Neural cell (in vitro differentiated cells): ENCODE measurements around the gene FOXL3. TPM values are rescaled to one million over a fixed set of nuclear protein-coding genes. Genes with fewer than 3 reads are reported as not detected.

Experiments used
- H2AFZ ChIP-seq: fragments of 200-600, 300-800 bp; sonication (generic), shearing (Covaris generic); 2 replicates; pipeline ENCODE4 v1.6.0; 2014; ENCODE audit warnings: low read depth, mild to moderate bottlenecking, antibody characterized with exemption, low read length, moderate library complexity
- H3F3A ChIP-seq: fragments of 200-600 bp; shearing (Covaris generic); 2 replicates; pipeline ENCODE4 v1.6.1; 2016; ENCODE audit warnings: mild to moderate bottlenecking, moderate library complexity, mixed read lengths, antibody characterized with exemption, low read length; ENCODE audit not compliant: insufficient read depth, poor library complexity, severe bottlenecking
- H3K27ac ChIP-seq: fragments of 200-600, 300-800 bp; sonication (generic), shearing (Covaris generic); 2 replicates; pipeline ENCODE4 v1.5.1; 2014; ENCODE audit warnings: mild to moderate bottlenecking, low read length, moderate library complexity
- H3K27me3 ChIP-seq: fragments of 300-800, 200-600 bp; sonication (generic), shearing (Covaris generic); 2 replicates; pipeline ENCODE4 v1.6.0; 2014; ENCODE audit warnings: mild to moderate bottlenecking, low read depth, low read length, moderate library complexity; ENCODE audit not compliant: insufficient read depth
- H3K36me3 ChIP-seq: fragments of 300-800, 200-600 bp; sonication (generic), shearing (Covaris generic); 2 replicates; pipeline ENCODE4 v1.5.1; 2014; ENCODE audit warnings: mild to moderate bottlenecking, antibody characterized with exemption, low read length, moderate library complexity; ENCODE audit not compliant: insufficient read depth
- H3K4me2 ChIP-seq: fragments of 300-800, 200-600 bp; sonication (generic), shearing (Covaris generic); 2 replicates; pipeline ENCODE4 v1.6.0; 2014; ENCODE audit warnings: mild to moderate bottlenecking, low read length
- H3K4me3 ChIP-seq: fragments of 300-800, 200-600 bp; sonication (generic), shearing (Covaris generic); 2 replicates; pipeline ENCODE4 v1.5.1; 2014; ENCODE audit warnings: mild to moderate bottlenecking, low read length, moderate library complexity
- H3K79me2 ChIP-seq: fragments of 200-600 bp; shearing (Covaris generic); replicated peaks from 2 replicates; pipeline ENCODE4 v1.6.0; 2014; ENCODE audit warnings: mild to moderate bottlenecking, low read length, moderate library complexity; ENCODE audit not compliant: insufficient read depth
- H3K9ac ChIP-seq: fragments of 300-800, 200-600 bp; sonication (generic), shearing (Covaris generic); 2 replicates; pipeline ENCODE4 v1.6.1; 2016; ENCODE audit warnings: mild to moderate bottlenecking, low read length, mixed read lengths
- H3K9me2 ChIP-seq: fragments of 200-600 bp; shearing (Covaris generic); 2 replicates; pipeline ENCODE4 v1.6.1; 2016; ENCODE audit warnings: mild to moderate bottlenecking, low read length, mixed read lengths; ENCODE audit not compliant: insufficient read depth
- H3K9me3 ChIP-seq: fragments of 200-600, 300-800 bp; sonication (generic), shearing (Covaris generic); 2 replicates; pipeline ENCODE4 v1.6.1; 2016; ENCODE audit warnings: mild to moderate bottlenecking, mixed run types, low read length, moderate library complexity, mixed read lengths
- H4K20me1 ChIP-seq: fragments of 200-600 bp; shearing (Covaris generic); 2 replicates; pipeline ENCODE4 v1.6.1; 2016; ENCODE audit warnings: mild to moderate bottlenecking, mixed run types; ENCODE audit not compliant: insufficient read depth
- CTCF ChIP-seq: fragments of 450-650 bp; IDR thresholded peaks from 2 replicates; pipeline ENCODE4 v1.5.1; 2014; ENCODE audit warnings: antibody characterized with exemption, mild to moderate bottlenecking, moderate library complexity; ENCODE audit not compliant: poor library complexity, severe bottlenecking
- EP300 ChIP-seq: fragments of 450-650 bp; conservative IDR thresholded peaks from 2 replicates; pipeline ENCODE4 v1.6.1; 2014; ENCODE audit warnings: antibody characterized with exemption, mild to moderate bottlenecking, moderate library complexity; ENCODE audit not compliant: poor library complexity, severe bottlenecking
- EZH2 ChIP-seq: fragments of 200-600, 300-800 bp; shearing (Covaris generic), sonication (generic); IDR thresholded peaks from 2 replicates; pipeline ENCODE4 v1.6.1; 2014; ENCODE audit warnings: antibody characterized with exemption, low read length, borderline replicate concordance, mild to moderate bottlenecking; ENCODE audit not compliant: insufficient read depth, poor library complexity, severe bottlenecking
- MXI1 ChIP-seq: fragments of 450-650 bp; conservative IDR thresholded peaks from 2 replicates; pipeline ENCODE4 v1.6.1; 2014; ENCODE audit warnings: antibody characterized with exemption, mild to moderate bottlenecking; ENCODE audit not compliant: poor library complexity, severe bottlenecking
- POLR2AphosphoS5 ChIP-seq: IDR thresholded peaks from 2 replicates; pipeline ENCODE4 v1.6.1; 2012
- RAD21 ChIP-seq: fragments of 450-650 bp; conservative IDR thresholded peaks from 2 replicates; pipeline ENCODE4 v1.6.1; 2014; ENCODE audit warnings: antibody characterized with exemption, mild to moderate bottlenecking, moderate library complexity
- SMC3 ChIP-seq: fragments of 450-650 bp; conservative IDR thresholded peaks from 2 replicates; pipeline ENCODE4 v1.6.1; 2014; ENCODE audit warnings: antibody characterized with exemption, mild to moderate bottlenecking, moderate library complexity; ENCODE audit not compliant: poor library complexity
- TAF1 ChIP-seq: IDR thresholded peaks from 2 replicates; pipeline ENCODE4 v1.6.1; 2012; ENCODE audit warnings: low read depth
- polyA plus RNA-seq: library from polyadenylated mRNA; depleted of rRNA; stranded (reverse); fragments of >200 nt; gene quantifications from 2 replicates; pipeline ENCODE4 v1.2.3, GENCODE V29; 2014
- TF ChIP-seq, protein P1 (sequence below): IDR thresholded peaks from 2 replicates; pipeline ENCODE4 v1.6.1; 2012; ENCODE audit warnings: borderline replicate concordance

The FOXL3 gene
- polyA plus RNA-seq, 1 donor from 2014 or later: not detected

DNA sequence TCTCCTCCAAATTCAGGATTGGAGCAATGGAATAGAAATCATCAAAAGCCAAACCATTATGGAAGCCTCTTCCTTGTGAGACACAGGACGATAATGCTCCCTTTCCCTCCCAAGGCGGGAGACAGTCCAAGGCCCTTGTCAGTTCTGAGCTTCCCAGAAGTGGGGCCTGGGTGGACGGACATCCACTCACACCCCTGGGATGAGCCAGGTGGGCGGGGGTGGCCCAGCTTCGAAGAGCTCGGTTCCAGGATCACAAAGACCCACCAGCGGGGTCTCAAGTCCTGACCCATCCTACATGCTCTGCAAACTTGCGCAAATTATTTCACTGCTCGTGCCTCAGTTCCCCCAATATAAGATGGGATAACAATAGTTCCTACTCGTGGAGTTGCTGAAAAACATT, 10.1 kb upstream of the FOXL3 start:
- Histone ChIP-seq H3F3A (no peaks in the 10 kb centered on the region), H3K9me2 (no peaks in the 10 kb centered on the region), H3K4me3 (no peak overlapping the region), H3K27me3 (no peaks in the 10 kb centered on the region), H3K36me3 (no peaks in the 10 kb centered on the region), H2AFZ (no peak overlapping the region), H3K27ac (no peak overlapping the region), H4K20me1 (no peaks in the 10 kb centered on the region), H3K9ac (no peak overlapping the region), H3K9me3 (no peaks in the 10 kb centered on the region), H3K79me2 (no peaks in the 10 kb centered on the region), H3K4me2 (no peak overlapping the region)
- TF ChIP-seq CTCF: no peak
- no peak for TF ChIP-seq EZH2
- no peak for TF ChIP-seq EP300
- TF ChIP-seq, protein P1, sequence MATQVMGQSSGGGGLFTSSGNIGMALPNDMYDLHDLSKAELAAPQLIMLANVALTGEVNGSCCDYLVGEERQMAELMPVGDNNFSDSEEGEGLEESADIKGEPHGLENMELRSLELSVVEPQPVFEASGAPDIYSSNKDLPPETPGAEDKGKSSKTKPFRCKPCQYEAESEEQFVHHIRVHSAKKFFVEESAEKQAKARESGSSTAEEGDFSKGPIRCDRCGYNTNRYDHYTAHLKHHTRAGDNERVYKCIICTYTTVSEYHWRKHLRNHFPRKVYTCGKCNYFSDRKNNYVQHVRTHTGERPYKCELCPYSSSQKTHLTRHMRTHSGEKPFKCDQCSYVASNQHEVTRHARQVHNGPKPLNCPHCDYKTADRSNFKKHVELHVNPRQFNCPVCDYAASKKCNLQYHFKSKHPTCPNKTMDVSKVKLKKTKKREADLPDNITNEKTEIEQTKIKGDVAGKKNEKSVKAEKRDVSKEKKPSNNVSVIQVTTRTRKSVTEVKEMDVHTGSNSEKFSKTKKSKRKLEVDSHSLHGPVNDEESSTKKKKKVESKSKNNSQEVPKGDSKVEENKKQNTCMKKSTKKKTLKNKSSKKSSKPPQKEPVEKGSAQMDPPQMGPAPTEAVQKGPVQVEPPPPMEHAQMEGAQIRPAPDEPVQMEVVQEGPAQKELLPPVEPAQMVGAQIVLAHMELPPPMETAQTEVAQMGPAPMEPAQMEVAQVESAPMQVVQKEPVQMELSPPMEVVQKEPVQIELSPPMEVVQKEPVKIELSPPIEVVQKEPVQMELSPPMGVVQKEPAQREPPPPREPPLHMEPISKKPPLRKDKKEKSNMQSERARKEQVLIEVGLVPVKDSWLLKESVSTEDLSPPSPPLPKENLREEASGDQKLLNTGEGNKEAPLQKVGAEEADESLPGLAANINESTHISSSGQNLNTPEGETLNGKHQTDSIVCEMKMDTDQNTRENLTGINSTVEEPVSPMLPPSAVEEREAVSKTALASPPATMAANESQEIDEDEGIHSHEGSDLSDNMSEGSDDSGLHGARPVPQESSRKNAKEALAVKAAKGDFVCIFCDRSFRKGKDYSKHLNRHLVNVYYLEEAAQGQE: no peak
- no peak for TF ChIP-seq POLR2AphosphoS5
- no peak for TF ChIP-seq MXI1
- no peak for TF ChIP-seq SMC3
- no peak for TF ChIP-seq TAF1
- no peak for TF ChIP-seq RAD21

DNA sequence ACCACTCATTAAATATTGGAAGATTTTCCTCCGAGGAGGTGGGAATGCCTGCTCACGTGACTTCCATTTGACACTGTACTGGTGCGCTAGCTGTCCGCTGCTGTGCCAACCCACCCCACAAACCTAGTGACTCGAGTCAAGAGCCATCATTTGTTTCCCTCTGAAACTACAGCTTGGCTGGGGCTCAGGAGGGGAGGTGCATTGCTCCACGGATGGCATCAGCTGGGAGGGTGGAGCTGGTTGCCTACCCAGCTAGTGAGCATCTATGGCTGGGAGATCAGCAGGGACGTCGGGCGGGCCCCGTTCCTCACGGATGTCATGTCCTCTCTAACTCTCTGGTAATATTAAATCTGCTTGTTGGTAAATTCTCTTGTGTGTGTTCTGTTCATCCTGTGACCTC, 9.5 kb upstream of the FOXL3 start:
- H3K79me2 ChIP-seq: no peaks in the 10 kb centered on the region
- no peaks in the 10 kb centered on the region for H3K9me2 ChIP-seq
- no peaks in the 10 kb centered on the region for H4K20me1 ChIP-seq
- no peak overlapping the region for H3K9ac ChIP-seq
- H3K4me2 ChIP-seq: no peak overlapping the region
- H2AFZ ChIP-seq: no peak overlapping the region
- H3K9me3 ChIP-seq: no peaks in the 10 kb centered on the region
- no peak for TF ChIP-seq MXI1
- TF ChIP-seq SMC3: no peak
- TF ChIP-seq, protein P1: no peak
- TF ChIP-seq POLR2AphosphoS5: no peak
- TF ChIP-seq EZH2: no peak
- TF ChIP-seq TAF1: no peak
- no peak for TF ChIP-seq EP300
- H3K27ac ChIP-seq: no peak overlapping the region
- no peak overlapping the region for H3K4me3 ChIP-seq
- H3F3A ChIP-seq: no peaks in the 10 kb centered on the region
- H3K36me3 ChIP-seq: no peaks in the 10 kb centered on the region
- no peaks in the 10 kb centered on the region for H3K27me3 ChIP-seq
